Renal cortex interstitium (tissue), 11 donors: Measurements from ENCODE around the gene SLC25A26. TPM values are rescaled to one million over a fixed set of nuclear protein-coding genes. Genes with fewer than 3 reads are reported as not detected.

Experiments
- DNase-seq, 11 donors: peaks; one replicate each; pipeline ENCODE4 v3.0.0-alpha.2; 2013; ENCODE audit warnings: low read depth in 9 of 11, low spot score in 4 of 11; ENCODE audit errors: extremely low read depth in 1 of 11
- polyA plus RNA-seq, 3 donors: library from polyadenylated mRNA; unstranded; fragments of 120-200 nt; gene quantifications; one replicate each; pipeline ENCODE4 v1.2.1, GENCODE V29; 2013; ENCODE audit not compliant: insufficient read length in 3 of 3

The SLC25A26 gene
- polyA plus RNA-seq, 3 donors, result 21.1 to 23.9 (median 23.1) TPM

DNA sequence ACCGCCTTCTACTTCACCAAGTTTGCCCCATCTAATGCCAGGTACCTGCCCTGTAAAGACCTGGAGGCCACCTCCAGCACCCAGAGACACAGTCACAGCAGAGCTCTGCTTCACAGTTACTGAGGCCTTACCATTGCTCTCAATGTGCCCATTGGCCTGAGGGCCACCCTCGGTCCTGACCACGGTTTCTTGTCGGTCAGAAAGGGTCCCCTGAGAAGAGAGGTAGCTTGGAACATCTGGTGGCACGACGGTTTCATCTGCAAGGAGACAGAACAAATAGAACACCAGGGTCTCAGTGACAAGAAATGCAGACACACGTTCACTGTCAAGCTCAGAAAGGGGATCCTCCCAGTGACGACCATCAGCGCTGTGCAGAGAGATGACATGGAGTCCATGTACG lies 161.3 kb downstream of the SLC25A26 start:
- DNase-seq, result no peak

DNA sequence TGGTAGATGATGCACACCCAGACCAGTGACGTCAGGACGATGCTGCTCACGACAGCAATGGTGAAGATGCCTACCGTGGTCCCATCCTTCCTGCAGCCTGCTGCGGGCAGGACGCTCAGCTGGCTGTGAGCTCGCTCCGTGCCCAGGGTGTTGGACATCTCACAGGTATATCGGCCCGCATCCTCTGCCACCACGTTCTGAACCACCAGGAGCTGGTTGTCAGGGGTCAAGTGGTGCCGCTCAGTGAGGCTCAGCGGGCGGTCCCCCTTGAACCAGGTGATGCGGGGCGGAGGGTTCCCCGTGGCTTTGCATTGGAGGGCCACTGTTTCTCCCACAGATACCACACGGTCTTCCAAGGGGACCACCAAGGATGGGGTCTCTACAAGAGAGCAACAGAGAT lies 162.2 kb downstream of the SLC25A26 start:
- DNase-seq, result no peak

DNA sequence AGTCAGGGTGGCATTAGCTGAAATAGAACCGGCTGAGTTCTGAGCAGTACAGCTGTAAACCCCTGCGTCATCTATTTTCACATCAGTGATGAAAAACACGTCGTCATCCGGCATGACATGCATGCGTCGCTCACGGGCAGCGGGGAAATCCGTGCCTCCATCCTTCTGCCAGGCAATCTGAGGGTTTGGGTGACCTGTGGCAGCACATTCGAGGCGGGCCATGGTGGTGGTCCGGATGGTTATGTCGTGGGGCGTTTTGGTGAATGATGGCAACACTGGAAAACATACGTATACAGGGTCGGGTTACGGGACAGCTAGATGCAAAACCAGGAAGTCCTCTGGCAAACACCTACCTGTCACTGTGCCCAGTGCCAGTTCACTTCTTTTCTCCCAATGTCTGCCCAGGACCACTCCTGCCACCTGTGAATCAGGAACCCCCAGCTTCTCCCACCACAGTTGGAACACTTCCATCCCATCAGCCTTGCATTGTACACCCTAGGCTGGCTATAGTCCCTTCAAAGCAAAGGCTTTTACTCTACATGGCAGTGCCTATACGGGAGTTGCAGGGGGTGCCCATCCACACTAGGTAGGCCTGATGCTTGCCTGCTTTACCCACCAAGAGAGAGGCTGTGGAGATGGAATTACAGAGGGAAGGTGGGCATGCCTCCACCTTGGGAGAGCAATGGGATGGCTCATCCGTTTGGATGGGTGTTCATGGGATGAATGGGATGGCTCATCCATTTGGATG lies 163.4 kb downstream of the SLC25A26 start:
- DNase-seq, result no peak

DNA sequence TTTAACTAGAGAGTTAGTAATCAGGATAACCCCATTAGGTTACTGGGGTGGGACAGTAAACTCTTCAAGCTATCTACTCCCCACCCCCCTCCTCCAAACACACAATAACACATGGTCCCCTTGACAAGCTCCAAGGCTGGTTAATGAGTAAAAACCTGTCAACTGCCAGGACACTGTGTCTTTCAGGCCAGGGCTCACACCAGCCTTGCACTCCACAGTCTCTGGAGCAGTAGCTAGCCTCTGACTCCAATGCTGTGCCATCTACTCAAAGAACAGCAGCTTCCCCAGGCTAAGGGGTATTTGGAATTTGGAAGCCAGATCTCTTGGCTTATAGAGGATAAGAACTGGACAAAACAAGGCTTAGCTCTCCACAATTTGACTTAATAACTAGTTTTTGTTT lies 164.3 kb downstream of the SLC25A26 start:
- DNase-seq, result no peak

DNA sequence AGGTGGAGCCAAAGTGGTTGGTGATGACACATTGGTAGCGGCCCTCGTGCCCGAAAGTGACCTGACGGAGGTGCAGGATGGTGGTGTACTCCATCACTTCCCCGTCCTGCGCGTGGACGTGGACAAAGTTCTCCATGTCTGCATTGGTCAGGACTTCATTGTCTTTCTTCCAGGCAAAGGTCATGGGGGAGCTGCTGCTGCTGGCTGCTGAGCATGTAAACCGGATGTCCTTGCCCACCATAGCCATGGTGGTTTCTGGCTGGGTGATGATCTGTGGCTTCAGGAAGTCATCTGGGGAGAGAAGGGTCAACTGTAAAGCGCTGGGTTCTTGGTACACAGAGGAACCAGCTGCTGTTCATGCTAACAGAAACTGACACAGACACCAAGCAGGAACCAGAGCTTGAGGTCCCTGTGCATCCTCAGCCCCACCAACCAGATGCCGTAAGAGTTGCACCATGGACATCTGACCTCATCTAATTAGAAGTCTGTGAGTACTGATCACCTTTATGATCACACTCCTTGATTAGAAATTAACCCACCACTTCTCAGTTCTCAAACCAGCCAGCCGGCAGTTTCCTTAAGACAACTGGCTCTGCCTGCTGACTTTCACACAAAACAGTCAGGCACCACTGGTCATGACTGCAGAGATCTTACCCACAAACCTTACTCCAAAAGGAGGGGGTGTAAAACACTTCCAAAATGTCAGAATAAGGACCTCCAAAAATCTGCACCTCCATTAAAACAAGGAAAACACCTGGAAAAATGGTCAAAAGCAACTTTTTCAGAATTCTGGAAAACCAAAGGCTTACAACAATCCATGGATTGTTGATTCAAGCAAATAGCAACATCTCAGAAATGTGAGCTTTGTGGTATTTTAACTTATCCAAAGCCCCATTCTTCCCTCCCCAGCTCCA lies 165.5 kb downstream of the SLC25A26 start:
- no peak for DNase-seq

DNA sequence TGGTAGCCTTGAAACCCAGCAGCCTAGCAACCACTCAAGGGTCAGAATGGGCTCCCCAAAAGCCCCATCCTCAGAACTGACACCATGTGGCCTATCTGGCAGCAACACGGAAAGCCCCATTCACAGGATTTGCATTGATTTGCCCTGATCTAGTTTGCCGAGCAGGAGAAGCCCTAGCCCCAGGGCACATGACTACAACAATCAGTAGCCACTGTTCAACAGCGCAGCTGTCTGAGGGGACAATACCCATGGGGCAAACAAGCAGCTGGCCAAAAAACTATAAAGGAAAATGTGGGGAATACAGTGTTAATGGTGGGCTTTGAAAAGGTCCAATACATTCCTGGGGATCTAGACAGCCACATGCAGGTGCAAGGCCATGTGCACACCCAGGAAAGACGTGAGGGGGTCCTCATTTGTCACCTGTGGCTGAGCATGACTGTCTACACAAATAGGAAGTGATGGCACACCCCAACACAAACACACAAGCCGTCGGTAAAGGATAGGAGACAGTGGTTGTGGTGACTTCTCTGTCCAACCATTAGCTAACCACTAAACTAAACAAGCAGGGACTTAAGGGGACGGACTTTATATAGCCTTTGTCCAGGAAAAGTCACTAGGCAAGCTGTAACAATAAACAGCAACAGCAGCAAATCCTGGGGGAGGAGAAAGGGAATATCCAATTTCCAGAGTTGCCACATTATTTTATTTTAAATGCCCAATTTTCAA lies 166.3 kb downstream of the SLC25A26 start:
- DNase-seq, result no peak

DNA sequence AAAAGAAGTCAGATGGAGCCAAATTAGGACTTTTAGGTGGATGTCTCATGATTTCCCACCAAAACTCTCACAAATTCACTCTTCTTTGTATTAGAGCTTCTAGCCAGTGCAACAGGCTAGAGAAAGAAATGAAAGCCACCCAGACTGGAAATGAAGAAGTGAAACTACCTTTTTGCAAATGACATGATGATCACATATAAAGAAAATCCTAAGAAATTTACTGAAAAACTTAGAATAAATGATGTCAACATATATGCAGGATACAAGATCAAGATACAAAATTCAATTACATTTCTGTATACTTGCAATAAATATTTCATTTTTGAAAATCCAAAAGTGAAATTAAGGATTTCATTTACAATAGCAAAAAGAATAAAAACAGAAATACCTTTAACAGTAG lies 169.2 kb downstream of the SLC25A26 start:
- DNase-seq, result no peak

DNA sequence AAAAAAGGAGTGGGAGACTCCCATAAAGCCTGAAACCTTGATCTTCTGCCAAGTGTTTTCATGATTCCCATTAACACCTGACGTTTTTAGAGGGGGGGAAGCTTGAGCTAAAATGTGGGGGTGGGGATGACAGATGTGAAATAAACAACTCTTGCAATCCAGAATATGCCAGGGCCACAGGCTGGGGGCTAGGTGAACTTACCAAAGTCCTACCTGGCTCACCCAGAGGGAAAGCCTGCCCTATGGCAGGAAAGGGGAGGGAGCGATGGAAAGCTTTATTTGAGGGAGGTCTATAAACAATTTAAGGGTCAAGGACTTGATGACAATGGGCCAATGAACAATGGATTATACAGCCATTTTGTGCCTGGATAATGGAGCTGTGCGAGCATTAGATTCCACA lies 171.7 kb downstream of the SLC25A26 start:
- no peak for DNase-seq

DNA sequence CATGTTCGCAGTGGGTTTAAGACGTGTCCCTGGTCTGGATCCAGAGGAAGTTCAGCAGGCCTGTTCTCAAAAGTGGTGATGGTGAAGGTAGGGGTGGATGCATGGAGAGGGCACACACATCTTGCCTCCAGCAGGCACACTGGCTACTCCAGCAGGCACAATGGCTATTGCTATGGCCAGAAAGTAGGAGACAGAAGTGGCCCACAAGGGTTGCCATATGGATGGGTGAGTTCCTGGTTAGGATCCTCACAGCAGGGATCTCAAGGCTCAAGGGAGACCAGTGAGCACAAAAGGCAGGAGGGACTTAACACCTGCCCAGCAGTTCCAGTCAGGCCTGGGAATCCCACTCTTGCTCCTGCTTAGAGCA lies 172.1 kb downstream of the SLC25A26 start:
- DNase-seq, result no peak

DNA sequence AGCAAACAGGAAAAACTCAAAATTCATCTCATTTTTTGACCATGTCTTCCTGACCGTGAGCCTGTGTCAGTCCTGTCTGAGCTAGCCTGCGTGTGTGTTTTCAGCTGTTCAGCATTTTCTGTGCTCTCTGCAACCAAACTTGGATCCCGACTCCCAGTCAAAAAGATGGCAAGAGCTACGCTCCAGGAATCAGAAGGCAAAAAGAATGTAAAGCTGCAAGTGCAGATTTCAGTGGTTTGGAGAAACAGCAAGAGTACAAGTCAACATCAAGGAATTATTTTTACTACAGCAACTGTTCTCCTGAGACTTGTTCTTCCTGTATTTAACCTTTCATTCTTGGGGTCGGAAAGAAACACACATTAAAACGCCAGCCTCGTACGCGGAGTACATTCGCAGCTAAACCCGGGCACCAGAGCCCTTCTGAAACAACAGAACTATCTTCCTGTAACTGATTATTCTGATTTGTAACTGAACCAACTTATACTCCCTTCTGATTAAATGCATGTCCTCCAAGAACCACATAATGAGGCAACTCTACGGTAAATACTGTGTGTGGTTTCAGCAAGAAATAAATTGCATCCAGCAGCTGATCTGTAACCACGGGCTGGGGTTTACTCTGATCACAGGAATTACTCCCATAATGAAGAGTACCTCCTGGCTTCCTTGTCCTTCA lies 172.7 kb downstream of the SLC25A26 start:
- DNase-seq, result no peak

DNA sequence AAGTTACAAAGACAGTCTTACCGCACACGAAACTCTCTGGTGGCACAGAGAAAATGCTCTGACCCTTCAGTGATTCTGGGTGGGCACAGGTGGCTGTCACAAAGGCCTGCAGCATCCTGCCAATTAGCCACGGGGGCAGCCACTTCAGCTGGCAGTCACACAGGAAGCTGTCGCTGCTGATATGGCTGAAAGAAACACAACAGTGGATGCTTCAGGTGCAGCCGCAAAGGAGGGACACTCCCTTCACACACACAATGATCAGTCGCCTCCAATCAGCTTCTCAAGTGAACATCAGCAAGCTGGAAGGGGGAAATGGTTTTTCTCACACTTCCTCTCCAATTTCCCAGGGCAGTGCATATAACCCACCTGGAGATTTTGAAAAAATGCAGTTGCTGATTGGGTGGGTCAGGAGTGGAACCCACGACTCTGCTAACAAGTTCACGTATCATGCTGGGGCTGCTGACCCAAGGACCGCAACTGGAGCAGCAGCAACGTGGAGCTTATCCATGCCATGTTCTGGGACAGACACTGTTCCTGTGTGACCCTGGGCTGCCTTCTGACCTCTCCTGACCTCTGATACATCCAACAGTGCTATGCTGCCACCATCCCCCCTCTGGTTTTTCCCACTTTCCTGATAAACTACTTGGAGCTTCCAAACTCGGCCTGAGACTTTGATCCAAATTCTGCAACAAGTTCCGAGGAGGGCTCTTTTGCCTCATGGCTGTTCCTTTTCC lies 173.4 kb downstream of the SLC25A26 start:
- no peak for DNase-seq

DNA sequence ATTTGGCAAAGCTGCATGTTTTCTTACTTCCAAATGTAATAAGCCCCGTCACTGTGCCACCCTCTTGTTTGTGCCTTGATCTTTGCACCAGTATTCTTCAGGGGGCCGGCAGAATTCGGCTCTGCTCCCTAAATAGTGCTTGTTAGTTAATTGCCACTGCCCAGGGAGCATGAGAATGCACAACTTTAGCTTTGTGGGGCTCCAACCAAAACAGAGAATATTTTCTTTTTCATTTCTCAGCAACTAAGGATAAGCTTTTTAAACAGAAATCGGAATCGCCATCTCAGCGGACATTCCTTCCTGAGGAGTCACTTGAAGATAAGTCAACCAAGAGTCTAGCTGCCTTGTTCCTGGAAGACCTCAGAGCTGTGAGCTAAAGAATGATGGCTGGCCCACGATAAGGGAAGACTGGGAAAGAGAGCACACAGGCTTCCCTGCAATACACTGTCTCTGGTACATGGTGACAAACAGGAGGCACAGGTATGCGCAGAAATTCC lies 174.0 kb downstream of the SLC25A26 start:
- DNase-seq, result no peak

DNA sequence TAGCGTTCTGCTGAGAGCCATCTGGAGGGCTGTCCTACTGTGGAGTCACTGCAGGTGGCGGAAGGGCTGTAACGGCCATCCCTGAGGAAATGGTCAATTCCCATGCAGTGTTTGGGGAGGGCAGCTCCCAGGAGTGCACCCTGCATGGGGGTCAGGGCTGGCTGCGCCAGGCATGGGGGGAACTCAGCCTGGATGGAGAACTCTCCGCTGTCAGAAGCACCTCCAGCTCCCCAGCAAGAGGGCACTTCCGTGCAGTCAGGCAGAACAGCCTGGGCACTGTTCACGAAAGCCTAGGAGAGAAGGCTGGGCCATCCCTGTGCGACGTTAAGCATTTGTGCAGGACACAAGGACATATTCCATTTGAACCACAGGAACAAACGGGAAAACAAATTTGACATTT lies 174.8 kb downstream of the SLC25A26 start:
- no peak for DNase-seq

DNA sequence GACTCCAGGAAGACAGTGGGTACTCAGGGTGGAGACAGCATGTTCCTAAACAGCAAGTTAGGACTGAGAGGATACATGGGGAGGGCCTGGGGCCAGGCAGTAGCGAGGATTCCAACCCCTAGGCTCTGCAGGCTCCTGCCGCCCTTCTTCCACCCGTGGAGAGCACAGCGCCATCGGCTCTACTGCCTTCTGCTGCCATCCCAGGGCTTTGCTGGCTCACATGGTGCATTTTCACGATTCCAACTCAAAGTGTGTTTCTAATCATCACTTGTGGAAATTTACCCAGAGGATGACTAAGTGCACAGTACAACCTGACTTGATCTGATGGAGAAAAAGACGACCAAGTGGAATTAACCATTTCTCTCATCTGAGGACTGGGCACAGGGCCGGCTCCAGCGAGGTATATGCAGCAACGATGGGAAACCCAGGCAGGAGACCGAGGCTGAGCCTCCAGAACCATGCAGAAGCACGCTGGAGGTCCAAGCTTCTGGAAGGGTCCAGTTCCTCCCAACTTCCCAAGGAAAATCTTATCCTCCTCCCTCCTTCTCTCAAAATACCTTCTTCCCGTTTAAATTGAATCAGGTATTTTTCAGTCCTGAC lies 175.5 kb downstream of the SLC25A26 start:
- DNase-seq, result no peak

DNA sequence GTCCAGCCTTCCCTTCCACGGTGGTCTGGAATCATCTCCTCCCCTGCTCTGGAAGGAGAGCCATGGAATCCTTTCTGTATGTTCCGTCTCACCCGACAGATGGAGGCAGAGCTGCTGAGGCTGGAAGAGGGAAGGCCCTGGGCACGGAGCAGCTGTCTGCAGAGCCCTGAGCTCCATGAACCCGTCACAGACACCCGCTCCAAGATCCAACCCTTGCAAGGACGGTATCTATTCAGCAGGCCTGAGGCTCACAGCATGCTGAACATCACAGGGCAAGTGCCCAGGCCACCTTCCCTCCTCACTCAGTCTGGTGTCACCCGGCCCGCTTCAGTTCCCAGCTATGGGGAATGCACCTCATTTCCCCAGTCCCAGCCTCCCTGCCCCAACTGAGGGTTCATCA lies 176.1 kb downstream of the SLC25A26 start:
- no peak for DNase-seq

DNA sequence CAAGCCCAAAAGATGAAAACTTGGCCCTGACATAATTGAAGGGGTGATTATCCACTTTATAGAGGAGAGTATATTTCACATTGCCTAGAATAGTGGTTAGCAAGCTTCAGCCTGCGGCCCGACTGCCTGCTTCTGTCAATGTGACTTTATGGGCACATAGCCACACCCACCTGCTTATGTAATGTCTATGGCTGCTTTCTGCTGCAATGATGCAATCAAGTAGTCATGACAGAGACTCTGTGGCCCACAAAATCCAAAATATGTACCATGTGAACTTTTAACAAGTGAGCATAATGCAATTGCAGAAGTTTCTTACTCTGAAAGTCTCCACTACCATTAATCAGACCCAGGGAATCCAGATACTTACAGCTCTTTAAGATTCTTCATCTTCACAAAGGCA lies 176.9 kb downstream of the SLC25A26 start:
- DNase-seq, result no peak

DNA sequence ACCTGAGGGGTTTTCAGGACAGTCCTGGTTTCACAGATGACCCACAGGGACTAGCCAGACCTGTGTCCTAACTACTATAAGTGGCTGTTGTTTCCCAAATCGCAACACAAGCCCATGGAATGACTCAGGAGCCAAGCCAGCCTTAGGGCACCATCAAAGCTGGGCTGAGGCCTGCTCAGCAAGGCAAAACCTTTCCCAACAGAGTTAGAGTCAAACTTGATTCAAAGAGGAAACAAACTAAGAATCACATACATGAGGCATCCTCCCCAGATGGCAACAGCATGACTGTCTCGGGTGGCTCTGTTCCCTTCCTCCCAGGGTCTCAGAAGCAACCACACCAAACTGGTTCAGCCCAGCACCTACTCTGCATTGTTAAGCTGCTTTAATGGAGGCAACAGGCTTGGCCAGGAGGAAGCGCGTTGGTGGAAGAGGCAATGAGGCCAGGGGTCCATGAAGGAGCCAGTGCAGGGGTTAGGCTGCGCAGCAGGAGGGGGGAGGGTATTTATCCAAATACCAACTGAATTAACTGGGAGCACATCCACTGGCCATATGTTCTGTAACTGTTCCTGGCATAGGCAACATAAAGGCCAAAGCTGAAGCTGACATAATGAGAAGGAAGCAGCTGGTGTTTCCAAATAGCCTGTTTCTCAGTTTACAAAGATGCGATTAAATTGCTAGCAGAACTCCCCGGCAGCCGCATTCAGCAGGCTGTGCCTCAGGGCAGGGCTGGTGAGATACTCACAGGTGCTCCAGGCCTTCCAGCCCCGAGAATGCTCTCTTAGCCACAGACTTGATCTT lies 177.6 kb downstream of the SLC25A26 start:
- no peak for DNase-seq
